NCI-H510A (cell line): ENCODE results near the gene IGF2BP1.
"Not testable (repeated sequence)": the region's sequence is repeated elsewhere in the genome, so short reads cannot be mapped to it uniquely, and the experiment has no call there.

Experiments used
- DNase-seq: peaks from one replicate; lab custom pipeline; 2025; lab: John Stamatoyannopoulos, UW

The IGF2BP1 gene

GRCh38 chr17:49020609-49021008 is 23.4 kb downstream of the IGF2BP1 start:
- no peak for DNase-seq

- no peak for DNase-seq
These were observed 24.0 kb downstream of the IGF2BP1 start for GRCh38 chr17:49021095-49021767.

GRCh38 chr17:49021768-49022103 is 24.6 kb downstream of the IGF2BP1 start:
- DNase-seq, result no peak

- DNase-seq, result no peak
These were observed 25.3 kb downstream of the IGF2BP1 start for GRCh38 chr17:49022391-49022941.

- DNase-seq, result no peak
These were observed 27.3 kb downstream of the IGF2BP1 start for GRCh38 chr17:49024523-49024922.

GRCh38 chr17:49026447-49026846 is 29.3 kb downstream of the IGF2BP1 start:
- not testable (repeated sequence) for DNase-seq

GRCh38 chr17:49028271-49028670 is 31.1 kb downstream of the IGF2BP1 start:
- DNase-seq, result no peak

GRCh38 chr17:49029801-49030200 is 32.6 kb downstream of the IGF2BP1 start:
- no peak for DNase-seq

- DNase-seq, result peak; percentile 55
These were observed 35.1 kb downstream of the IGF2BP1 start for GRCh38 chr17:49031965-49032928.

- no peak for DNase-seq
These were observed 38.5 kb downstream of the IGF2BP1 start for GRCh38 chr17:49035470-49036269.

- no peak for DNase-seq
These were observed 39.1 kb downstream of the IGF2BP1 start for GRCh38 chr17:49036270-49036626.

- no peak for DNase-seq
These were observed 41.0 kb downstream of the IGF2BP1 start for GRCh38 chr17:49038138-49038537.

- DNase-seq, result no peak
These were observed 41.4 kb downstream of the IGF2BP1 start for GRCh38 chr17:49038544-49038943.

GRCh38 chr17:49039518-49039917 is 42.3 kb downstream of the IGF2BP1 start:
- DNase-seq, result not testable (repeated sequence)

GRCh38 chr17:49041527-49041926 is 44.3 kb downstream of the IGF2BP1 start:
- no peak for DNase-seq

- DNase-seq, result no peak
These were observed 48.2 kb downstream of the IGF2BP1 start for GRCh38 chr17:49045376-49045775.

GRCh38 chr17:49046912-49047311 is 49.7 kb downstream of the IGF2BP1 start:
- no peak for DNase-seq

- no peak for DNase-seq
These were observed 52.1 kb downstream of the IGF2BP1 start for GRCh38 chr17:49049265-49049664.

GRCh38 chr17:49050611-49051010 is 53.4 kb downstream of the IGF2BP1 start:
- DNase-seq, result no peak

GRCh38 chr17:49051269-49051668 is 54.1 kb downstream of the IGF2BP1 start:
- no peak for DNase-seq

GRCh38 chr17:49053171-49053829 is 56.1 kb downstream of the IGF2BP1 start:
- DNase-seq, result no peak
